UCSD-AML1 (cell line): ENCODE data around the gene TEKT2.

Experiments
- DNase-seq: peaks from one replicate; lab custom pipeline; 2025; ENCODE audit not compliant: unreplicated experiment; lab: John Stamatoyannopoulos, UW

Gene TEKT2

GRCh38 chr1:36087233-36088123 lies 3.6 kb downstream of the TEKT2 start:
- no peak for DNase-seq

- no peak for DNase-seq
Measured at GRCh38 chr1:36088265-36088576, 4.3 kb downstream of the TEKT2 start.

DNA sequence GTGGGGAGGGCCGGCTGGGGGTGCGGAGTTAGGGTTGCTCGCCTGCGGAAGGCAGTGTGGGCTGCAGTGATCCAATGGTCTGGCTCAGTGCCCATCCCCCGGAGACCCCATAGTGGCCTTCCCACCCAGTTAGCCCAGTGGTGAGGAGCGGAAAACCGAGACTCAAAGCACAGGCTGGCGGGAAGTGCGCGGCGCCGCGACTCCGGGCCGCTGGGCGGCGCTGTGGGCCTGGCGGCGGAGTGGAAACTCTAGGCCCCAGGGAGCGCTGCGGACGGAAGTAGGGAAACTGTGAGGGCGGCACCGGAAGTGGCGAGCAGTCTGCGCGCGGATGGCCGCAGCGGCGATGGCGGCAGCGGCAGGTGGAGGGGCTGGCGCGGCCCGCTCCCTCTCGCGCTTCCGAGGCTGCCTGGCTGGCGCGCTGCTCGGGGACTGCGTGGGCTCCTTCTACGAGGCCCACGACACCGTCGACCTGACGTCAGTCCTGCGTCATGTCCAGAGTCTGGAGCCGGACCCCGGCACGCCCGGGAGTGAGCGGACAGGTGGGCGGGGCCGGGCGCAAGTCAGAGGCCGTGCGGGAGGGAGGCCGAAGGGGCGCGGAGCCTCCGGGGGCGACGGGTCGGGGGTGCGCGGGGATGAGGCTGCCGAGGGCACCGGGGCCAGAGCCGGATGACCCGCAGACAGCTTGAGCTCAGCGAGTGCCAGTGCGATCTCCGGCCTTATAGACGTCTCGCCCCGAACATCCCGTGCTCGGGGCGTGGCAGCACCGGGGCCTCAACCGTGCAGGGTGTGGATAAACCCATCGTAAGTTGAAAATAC lies 4.9 kb downstream of the TEKT2 start, which contains the start of gene ADPRS:
ADPRS (plus strand) TSS at position 316 of the 816 bp plus-strand sequence; CDS start at position 329, 13 bp downstream.
- DNase-seq = peak; percentile 90

DNA sequence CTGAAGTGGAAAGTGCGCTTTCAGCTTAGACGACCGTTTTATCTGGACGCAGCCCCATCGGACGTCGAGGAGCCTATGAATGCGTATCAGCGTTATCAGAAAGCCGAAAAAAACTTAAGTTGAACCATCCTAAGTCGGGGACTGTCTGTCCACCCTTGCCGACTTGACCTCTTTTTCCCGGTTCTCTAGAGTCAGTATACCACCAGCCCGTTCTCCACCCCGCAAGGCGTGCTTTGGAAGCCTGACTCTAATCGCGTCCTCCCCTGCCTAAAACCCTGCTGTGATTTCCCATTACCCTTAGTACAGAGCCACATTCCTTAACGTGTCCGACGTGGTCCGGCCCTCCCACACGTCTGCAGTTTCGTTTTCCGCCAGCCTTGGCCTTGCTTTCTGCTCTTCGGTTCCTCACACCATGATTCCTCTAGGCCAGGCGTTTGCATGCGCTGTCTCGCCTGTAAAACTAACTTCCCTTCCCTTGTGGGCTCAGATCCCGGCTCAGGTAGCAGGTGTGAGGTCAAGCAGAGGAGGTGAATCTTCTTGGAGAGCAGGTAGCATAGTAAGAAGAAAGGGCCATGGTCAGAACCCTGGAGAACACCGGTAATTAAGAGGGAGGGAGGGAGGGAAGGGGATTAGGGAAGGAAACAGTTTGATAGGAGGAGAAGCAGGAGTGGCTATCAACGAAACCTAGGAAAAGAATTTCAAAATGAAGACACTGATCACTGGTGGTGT lies 5.7 kb downstream of the TEKT2 start:
- peak; percentile 48 for DNase-seq

DNA sequence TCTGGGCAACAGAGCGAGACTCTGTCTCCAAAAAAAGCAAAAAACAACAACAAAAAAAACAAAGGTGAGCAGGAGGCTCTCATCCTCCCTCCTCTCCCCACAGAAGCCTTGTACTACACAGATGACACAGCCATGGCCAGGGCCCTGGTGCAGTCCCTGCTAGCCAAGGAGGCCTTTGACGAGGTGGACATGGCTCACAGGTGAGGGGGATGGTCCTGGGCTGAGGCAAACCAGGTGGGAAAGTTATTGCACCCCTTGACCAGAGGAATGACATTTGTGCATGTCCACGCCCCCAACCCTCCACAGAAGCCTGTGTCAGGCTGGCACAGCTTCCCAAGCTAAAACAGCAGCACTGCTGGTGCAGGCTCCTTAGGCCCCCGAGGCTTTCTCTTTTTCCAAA lies 7.2 kb downstream of the TEKT2 start:
- no peak for DNase-seq

- no peak for DNase-seq
Measured at GRCh38 chr1:36091698-36092097, 7.8 kb downstream of the TEKT2 start.

DNA sequence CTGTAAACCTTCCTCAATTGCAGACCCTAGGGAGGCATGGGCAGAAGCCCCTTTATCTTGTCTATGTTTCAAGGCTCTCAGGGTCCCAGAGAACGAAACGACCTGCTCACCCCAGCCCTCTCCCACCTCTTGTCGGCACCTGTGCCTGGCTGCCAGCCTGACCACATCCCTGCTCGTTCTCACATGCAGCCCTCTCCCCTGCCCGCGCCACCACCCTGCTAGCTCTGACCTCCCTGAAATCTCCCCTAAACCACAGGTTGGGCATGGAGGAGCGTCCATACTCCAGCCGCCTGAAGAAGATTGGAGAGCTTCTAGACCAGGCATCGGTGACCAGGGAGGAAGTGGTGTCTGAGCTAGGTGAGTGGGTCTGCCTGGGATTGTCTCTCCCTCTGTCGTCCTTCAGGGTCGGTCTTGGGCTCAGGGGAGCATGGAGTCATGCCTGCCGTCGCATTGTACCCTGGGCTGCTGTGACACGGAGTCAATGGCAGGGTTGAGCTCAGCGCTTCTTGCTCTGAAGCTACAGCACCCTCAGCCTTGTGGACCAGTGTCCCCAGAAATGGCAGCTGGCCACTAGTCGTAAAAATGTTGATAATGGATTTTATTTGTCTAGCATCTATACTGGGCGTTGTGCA lies 8.4 kb downstream of the TEKT2 start:
- no peak for DNase-seq

DNA sequence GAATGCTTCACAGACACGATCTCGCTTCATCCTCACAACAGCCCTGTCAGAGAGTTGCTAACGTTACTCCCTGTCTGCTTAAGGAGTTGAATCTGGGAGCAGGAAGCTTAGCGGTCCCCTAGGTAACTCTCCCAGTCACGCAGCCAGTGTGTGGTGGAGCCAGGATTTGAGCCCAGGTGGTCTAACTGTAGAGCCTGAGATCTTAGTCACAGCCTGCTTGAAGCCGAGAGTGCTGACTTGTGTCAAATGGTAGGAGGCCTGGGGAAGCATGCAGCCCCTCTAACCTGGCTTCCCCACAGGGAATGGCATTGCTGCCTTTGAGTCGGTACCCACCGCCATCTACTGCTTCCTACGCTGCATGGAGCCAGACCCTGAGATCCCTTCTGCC lies 8.9 kb downstream of the TEKT2 start:
- no peak for DNase-seq

DNA sequence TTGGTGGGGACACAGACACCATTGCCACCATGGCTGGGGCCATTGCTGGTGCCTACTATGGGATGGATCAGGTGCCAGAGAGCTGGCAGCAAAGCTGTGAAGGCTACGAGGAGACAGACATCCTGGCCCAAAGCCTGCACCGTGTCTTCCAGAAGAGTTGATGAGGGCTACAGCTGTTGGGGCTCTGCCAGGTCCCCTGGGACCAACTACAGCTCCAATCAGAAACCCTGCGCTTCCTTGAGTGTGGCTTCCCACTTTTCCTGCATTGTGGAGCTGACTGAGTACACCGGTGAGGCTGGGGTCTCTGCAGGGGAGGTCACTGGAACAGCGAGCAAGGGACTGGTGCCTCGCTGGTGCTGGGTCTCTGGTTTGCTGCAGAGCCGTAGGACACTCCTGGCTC lies 9.3 kb downstream of the TEKT2 start:
- DNase-seq = no peak

DNA sequence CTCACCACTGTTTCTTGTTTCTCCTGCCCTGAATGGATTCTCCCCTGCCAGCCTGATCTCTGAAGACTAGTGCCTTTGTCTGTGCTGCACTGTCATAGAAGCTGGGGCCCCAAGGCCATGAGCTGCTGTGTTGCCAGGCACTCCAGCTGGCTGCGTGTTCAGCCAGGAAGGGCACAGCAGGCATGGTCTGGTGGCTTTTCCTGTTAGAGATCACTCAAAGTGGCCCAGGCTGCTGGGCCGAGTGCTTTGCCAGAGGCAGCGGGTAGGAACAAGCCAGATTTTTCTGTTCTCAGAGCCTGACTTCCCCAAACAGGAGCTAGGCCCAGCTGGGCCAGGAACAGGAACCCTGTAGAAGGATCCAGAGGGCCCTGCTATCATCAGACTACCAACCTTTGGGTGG lies 10.0 kb downstream of the TEKT2 start:
- no peak for DNase-seq

GRCh38 chr1:36094621-36095061 lies 10.7 kb downstream of the TEKT2 start:
- DNase-seq = no peak

GRCh38 chr1:36095760-36096405 lies 12.0 kb downstream of the TEKT2 start:
- no peak for DNase-seq

- peak; percentile 19 for DNase-seq
Measured at GRCh38 chr1:36096500-36097432, 12.9 kb downstream of the TEKT2 start.

DNA sequence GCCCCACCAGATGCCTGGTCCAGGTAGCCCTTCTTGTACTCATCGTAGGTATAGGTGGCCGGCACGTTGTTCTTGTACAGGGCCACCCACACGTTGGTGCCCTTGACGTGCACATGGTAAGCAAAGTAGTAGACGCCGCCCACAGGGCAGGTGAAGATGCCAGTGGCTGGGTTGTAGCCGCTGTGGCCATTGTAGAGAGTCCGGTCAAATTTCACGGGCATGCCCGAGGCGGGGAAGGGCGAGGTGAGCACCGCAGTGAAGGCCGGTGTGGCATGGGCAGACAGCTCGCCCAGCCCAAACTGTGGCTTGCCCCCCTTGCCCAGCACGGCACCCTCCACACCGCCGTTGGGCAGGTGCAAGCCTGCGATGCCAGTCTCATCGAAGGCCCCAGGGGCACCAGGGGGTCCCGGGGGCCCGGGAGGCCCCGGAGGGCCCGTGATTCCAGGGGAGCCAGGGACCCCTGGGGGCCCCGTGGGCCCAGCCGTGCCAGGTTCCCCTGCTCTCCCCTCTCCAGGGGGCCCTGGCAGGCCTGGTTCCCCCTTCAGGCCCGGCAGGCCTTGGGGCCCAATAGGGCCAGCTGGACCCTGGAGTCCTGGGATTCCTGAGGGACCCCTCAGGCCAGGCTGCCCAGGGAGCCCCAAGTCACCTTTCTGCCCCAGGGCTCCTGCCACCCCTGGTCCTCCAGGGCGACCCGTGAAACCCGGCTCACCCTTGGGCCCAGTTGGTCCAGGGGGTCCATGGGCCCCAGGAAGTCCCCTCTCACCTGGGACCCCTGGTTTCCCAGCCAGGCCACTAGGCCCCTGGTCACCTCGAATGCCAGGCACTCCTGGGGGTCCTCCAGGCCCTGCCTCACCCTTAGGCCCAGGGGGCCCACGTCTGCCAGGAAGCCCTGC lies 14.0 kb downstream of the TEKT2 start:
- DNase-seq = no peak

DNA sequence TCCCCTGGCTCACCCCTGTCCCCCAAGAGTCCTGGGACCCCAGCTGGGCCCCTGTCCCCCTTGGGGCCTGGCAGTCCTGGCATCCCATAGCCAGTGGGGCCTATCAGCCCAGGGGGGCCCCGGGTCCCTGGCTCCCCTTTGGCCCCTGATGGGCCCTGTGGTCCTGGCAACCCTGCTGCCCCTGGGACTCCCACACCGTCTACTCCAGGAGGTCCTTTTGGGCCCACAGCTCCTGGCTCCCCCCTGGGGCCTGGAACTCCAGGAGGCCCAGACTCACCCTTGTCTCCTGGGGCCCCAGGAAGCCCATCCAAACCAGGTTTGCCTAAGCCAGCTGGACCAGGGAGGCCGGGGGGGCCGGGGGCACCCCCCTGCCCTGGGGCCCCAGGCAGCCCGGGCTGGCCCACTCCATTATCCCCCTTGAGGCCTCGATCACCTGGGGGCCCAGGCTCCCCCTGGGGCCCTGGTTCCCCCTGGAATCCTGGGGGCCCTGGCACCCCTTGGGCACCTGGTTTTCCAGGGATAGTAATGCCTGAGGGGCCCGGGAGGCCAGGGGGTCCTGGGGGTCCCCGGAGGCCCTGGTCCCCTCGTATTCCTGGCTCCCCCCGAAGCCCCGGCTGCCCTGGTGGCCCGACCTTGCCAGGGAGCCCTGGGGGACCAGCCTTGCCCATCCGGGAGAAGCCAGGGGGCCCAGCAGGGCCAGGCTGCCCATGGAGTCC lies 14.9 kb downstream of the TEKT2 start:
- no peak for DNase-seq

DNA sequence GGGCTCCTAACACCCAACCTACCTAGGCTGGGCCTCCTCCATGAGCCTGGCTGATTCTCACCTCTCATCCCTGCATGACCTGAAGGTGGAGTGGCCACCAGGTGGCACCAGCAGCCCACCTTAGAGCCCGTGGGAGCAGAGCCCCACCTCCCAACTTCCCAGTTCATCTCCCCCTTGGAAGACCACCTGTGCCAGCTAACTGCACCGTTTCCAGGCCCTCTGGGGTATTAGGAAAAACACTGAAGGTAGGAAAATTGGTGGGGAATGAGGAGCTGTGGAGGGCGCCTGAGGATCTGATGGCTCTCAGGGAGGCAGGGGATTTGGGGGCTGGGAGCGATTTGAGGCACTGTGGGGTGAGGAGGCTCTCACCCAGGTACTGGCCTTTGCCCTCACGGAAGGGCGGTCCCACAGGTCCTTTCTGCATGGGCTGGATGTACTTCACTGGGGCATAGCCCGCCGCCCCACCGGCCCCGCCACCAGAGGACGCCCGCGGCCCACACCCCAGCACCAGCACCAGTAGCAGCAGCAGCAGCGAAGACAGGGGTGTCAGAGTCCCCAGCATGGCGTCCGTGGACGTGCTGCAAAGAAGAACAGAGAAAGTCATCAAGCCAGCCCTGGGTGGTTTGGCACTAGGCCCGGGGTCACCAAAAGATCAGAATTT lies 15.9 kb downstream of the TEKT2 start:
- DNase-seq = peak; percentile 79

DNA sequence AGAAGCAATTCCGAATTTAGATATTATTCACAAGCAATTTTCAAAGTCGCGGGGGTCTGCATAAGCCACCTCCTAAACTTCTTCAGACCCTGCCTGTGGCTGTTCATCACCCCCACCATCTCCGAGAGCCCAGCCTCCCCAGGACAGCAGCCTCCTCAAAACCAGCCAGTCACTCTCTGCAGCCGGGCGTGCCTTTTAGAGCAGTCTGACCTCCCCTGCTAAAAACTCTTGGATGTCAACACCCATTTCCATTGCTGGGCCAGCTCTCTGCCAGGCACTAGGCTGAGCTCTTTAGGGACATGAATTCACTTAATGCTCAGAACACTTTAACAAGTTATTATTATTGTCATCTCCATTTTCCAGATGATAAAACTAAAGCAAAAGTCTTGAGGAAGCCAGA lies 16.5 kb downstream of the TEKT2 start:
- DNase-seq = no peak
